H54 (cell line): Measurements from ENCODE around the gene BOC.

Experiments used
- DNase-seq: peaks from one replicate; pipeline ENCODE4 v3.0.0; 2011; ENCODE audit warnings: low spot score, mixed read lengths; ENCODE audit not compliant: insufficient read length
- FAIRE-seq: peaks from 3 replicates; lab custom pipeline; 2011; peaks lifted over from hg19 to GRCh38; lab: Jason Lieb, UNC
- POLR2A ChIP-seq: IDR thresholded peaks from 2 replicates; pipeline ENCODE4 v1.6.1; 2011; ENCODE audit warnings: low read depth, mild to moderate bottlenecking, low read length

Gene BOC

DNA sequence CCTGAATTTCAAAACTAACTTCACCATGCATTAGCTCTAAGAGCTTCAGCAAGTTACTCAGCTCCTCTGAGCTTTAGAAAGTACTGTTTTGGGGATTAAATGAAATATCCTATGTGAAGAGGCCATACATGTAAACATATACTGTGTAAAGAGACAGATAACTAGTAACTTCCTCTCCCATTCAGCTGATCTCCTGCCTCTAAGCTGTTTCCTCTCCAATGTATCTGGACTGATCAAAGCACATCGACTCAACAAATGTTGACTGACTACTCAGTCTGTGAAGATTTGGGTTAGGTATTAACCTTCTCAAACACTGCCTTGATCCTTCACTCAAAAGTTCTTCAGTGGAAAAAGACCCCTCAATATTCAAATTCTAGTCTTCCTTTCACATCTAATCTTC lies 82.0 kb downstream of the BOC start:
- DNase-seq (no peak), FAIRE-seq (no peak)
- no peak for TF ChIP-seq POLR2A

DNA sequence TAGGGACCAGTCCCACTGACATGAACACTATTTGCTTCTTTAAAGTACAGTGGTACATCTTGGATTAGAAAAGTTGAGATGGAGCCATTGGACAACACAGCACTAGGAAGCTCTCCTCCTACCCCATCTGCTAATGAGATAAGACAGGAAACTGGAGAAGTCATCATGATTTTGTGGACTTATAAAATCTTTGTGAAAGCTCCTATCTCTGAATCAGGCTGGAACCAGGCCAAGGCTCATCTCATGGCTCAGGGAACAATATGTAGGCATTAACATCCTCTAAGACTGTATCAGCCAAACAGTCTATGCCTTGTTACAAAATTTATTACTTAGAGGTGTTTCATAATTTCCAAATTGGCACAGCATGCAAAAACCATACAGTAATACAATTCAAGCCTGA lies 84.1 kb downstream of the BOC start:
- no peak for TF ChIP-seq POLR2A
- FAIRE-seq (no peak), DNase-seq (no peak)

DNA sequence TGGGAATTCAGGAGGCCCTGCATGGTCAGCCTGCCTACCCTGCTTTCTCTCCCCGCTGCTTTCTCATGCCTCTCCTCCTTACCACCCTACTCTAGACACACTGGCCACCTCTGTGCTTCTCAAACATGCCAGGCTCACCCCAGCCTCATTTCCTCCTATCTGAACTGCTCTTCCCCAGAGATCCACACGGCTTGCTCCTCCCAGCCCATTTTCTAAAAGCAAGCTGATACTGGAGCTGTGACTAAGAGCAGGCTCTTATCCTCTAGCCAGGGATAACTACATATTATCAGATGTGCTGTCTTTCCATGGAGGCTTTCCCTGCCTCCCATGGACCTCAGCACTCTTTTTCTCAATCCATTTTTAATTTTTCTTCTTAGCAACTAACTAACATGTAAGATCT lies 85.9 kb downstream of the BOC start:
- TF ChIP-seq POLR2A, result no peak
- DNase-seq (no peak), FAIRE-seq (no peak)

DNA sequence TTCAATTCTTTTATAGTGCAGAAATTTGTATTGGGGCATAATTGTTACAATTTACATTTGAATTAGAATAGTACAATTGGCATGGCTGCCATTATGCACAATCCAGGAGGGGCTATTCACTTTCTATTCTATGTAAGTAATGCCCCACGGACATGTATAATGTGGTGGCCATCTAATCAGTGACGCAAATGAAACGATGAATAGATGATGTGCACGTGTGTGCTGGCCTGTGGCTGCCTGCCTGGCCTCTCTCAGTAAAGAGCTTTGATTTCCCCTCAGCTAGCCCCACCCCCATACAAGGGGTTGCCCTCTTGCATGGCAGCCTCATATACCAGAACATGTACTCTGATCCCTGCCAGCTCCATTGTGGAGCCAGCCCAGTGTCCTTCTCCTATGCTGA lies 86.5 kb downstream of the BOC start:
- no peak for TF ChIP-seq POLR2A
- FAIRE-seq (no peak), DNase-seq (no peak)

DNA sequence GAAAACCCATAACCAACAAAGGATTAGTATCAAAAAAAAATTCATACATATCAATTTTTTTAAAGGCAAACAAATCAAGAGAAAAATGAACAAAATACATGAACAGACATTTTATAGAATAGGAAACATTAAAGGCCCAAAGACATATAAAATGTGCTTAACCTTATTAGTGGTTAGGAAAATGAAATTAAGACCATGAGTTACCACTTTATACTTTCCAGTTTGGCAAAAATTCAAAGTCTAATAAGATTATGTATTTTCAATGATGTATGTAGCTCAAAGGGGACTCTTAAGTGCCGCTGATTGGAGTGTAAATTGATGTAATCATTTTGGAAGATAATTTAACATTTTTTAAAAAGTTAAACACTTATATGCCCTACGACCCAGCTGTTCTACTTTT lies 89.2 kb downstream of the BOC start:
- TF ChIP-seq POLR2A, result no peak
- DNase-seq, result no peak
- FAIRE-seq, result no peak

DNA sequence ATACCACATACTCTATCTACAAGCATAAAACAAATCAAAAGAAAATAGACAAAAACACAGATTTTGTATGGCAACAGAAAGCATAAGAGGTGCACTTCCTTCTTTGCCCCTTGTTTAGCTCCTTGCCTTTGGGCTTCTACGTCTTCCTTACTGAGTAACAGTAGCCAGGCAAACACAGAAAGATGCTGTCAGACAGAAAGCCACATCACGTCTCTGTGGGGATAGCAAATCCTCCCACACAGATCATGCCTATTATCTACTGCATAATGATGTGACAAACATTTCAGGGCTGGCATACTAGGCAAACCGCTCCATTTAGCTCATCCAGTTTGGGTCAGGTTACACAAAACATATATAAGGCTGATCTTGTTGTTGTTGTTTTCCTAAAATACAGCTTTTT lies 92.7 kb downstream of the BOC start:
- no peak for TF ChIP-seq POLR2A
- FAIRE-seq, result peak; percentile 33
- DNase-seq, result no peak

DNA sequence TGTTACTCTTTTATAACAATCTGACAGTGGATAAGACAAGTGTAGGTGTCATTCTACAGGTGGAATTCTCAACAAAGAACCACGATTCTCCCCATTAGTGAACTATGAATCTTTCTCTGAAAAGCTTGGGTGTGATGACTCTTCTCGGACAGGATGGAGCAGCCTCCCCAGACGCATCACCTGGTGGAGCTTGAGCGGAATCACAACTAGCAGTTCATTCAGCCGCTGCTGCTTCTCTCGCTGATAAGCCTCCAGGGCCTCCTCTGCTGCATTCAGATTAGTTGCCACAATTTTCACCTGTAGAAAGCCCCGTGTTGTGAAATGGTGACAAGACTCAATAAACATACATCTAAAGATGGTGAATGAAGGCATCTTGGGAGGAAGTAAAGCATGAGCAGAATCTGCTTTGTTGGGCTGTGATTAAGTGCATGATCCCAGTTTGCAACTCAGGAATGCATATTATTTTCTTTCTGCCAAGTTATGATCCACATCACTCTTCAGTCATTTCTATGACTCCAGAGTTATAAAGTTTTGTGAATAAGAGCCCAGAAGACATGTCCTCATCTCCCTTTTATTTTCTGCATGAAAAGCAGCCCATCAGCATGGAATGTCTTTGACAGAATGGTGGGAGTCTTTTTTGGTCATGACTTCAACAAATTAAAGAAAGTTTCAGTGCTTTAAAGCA lies 93.6 kb downstream of the BOC start:
- DNase-seq (no peak), FAIRE-seq (no peak)
- TF ChIP-seq POLR2A, result no peak

DNA sequence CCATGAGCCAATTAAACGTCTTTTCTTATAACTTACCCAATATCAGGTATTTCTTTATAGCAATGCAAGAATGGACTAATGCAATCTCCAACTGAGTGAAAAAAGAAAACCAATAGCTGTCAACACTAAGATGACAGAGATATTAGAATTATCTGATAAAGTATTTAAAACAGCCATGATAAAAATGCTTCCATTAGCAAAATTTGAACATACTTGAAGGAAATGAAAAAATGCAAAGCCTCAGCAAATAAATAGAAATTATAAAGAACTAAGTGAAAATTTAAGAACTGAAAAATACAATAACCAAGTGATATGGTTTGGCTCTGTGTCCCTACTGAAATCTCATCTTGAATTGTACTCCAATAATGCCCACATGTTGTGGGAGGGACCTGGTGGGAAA lies 99.6 kb downstream of the BOC start:
- DNase-seq, result no peak
- no peak for TF ChIP-seq POLR2A
- FAIRE-seq, result no peak

DNA sequence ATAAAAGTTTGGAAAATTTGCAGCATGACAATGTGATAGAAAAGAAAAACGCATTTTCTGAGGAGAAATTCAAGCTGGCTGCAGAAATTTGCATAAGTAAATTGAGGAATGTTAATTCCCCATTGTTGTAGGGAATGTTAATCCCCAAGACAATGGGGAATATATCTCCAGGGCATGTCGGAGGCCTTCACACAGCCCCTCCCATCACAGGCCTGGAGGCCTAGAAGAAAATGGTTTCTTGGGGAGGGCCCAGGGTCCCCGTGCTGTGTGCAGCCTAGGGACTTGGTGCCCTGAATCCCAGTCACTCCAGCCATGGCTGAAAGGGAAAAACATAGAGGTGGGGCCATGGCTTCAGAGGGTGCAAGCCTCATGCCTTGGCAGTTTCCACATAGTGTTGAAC lies 101.1 kb downstream of the BOC start:
- TF ChIP-seq POLR2A, result no peak
- DNase-seq (no peak), FAIRE-seq (no peak)

DNA sequence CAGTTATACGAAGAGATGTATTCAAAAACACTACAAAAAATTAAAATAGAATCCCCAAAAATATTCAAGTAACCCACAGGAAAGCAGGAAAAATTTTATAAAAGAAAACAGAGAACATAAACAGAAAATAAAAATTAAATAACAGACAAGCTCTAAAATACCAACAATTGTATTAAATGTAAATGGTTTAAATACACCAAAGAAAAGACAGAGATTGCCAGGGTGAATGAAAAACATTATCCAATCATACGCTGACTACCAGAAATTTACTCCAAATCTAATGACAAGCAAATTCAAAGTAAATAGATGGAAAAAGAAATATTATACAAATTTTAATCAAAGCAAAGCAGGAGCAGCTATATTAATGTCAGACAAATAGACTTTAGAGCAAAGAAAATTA lies 103.6 kb downstream of the BOC start:
- FAIRE-seq (no peak), DNase-seq (no peak)
- TF ChIP-seq POLR2A, result no peak

DNA sequence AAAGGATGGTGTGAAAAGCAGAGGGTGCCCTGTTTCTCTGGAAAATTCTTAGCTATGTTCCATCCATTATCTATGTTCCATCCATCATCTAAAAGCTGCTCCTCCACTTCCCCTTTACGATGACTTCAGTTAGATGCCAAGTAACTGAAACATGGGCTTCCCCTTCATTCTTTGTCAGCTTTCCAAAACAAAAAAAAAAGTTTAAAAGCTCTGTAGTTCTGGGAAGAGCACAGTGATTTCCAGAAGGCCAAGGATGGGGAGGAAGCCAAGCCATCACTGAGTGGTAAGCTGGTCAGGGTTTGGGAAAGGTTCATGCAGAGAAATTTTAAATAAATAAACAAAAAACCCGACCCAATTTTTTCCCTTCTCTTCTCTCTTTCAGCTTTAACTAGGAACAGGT lies 118.4 kb downstream of the BOC start:
- FAIRE-seq (no peak), DNase-seq (no peak)
- no peak for TF ChIP-seq POLR2A

DNA sequence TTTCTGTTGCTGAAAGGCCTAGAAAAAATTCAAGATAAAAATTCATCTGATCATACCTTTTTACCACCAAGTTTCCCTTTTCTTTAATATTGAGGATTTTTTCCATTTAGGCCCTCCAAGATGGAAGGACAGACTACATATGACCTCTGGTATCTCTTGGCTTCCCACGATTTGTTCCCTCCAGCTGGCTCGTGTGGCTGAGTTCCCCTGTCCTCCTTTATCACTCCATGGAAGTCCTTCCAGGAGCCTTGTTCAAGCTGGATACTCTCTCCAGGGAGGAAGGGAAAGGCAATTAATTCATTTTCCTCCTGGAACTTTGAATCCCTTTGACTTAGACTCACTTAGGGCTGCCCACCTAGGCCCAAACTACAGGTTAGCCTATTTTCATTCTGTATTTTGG lies 119.4 kb downstream of the BOC start:
- FAIRE-seq (no peak), DNase-seq (no peak)
- TF ChIP-seq POLR2A, result no peak

DNA sequence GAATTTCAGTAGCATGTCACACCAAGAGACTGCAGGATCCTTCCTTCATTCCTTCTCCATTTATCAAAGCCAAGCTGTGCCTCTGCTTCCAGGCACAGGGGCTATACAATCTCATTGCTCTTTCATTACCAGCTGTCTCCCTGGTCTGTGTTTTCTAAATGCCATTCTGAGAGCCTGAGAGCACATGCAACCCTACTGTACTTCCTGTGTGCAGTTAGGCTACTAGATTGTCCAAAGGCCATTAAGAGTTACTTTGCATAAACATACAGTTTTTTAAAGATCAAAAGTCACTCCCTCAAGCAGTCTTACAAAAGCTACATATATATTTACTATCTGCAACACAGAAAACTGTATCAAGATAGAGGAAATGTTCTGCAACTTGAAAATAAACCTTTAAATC lies 119.8 kb downstream of the BOC start:
- FAIRE-seq (no peak), DNase-seq (no peak)
- TF ChIP-seq POLR2A, result no peak
